WTC11 (cell line): Measurements from ENCODE around the gene SPATA32. TPM values are rescaled to one million over a fixed set of nuclear protein-coding genes. Genes with fewer than 3 reads are reported as not detected.

Source experiments
- ATAC-seq: fragments of 200-7000 bp; cut with Tn5 transposase; 2 replicates; pipeline ENCODE4 v1.10.0; 2021; ENCODE audit warnings: mild to moderate bottlenecking, moderate library complexity
- CTCF ChIA-PET: fragments of 300-600 bp; sonication (Branson Sonifier 250); formaldehyde crosslinking; loops from one replicate; lab custom pipeline; 2021; ENCODE audit warnings: antibody characterized with exemption; lab: Charles Lee
- POLR2A ChIA-PET: fragments of 350-600 bp; sonication (Branson Sonifier 250); formaldehyde crosslinking; loops from one replicate; lab custom pipeline; 2021; ENCODE audit warnings: antibody characterized with exemption; lab: Charles Lee
- DNase-seq: peaks from one replicate; pipeline ENCODE4 v3.0.0; 2021; ENCODE audit warnings: low spot score
- H3K27ac Mint-ChIP-seq: 2 replicates; pipeline ENCODE4 v1.8.0; 2021; ENCODE audit warnings: mixed read lengths
- H3K27me3 Mint-ChIP-seq: 2 replicates; pipeline ENCODE4 v1.8.0; 2021; ENCODE audit warnings: low read depth, mild to moderate bottlenecking, moderate library complexity, mixed read lengths
- H3K36me3 Mint-ChIP-seq: 2 replicates; pipeline ENCODE4 v1.8.0; 2021; ENCODE audit warnings: mixed read lengths
- H3K4me1 Mint-ChIP-seq: 2 replicates; pipeline ENCODE4 v1.8.0; 2022; ENCODE audit warnings: mixed read lengths
- H3K4me3 Mint-ChIP-seq: 2 replicates; pipeline ENCODE4 v1.8.0; 2021; ENCODE audit warnings: mild to moderate bottlenecking, moderate library complexity, mixed read lengths
- H3K9me3 Mint-ChIP-seq: 2 replicates; pipeline ENCODE4 v1.8.0; 2021; ENCODE audit warnings: mixed read lengths
- ESRRA ChIP-seq: sonication (generic); formaldehyde crosslinking; IDR thresholded peaks from 2 replicates; pipeline ENCODE4 v1.8.1; 2022; ENCODE audit warnings: mild to moderate bottlenecking, missing genetic modification reagents, borderline replicate concordance
- GRHL2 ChIP-seq: fragments of 250-450 bp; sonication (Bioruptor Pico); IDR thresholded peaks from 2 replicates; pipeline ENCODE4 v1.8.0; 2022; ENCODE audit warnings: mild to moderate bottlenecking, moderate library complexity; ENCODE audit not compliant: insufficient replicate concordance, severe bottlenecking
- GTF2I ChIP-seq: fragments of 250-450 bp; sonication (Bioruptor Pico); conservative IDR thresholded peaks from 2 replicates; pipeline ENCODE4 v1.4.0; 2021; ENCODE audit warnings: mild to moderate bottlenecking
- JUN ChIP-seq: sonication (generic); formaldehyde crosslinking; IDR thresholded peaks from 2 replicates; pipeline ENCODE4 v1.8.0; 2023; ENCODE audit warnings: mild to moderate bottlenecking, missing genetic modification reagents
- MYBL2 ChIP-seq: sonication (generic); formaldehyde crosslinking; IDR thresholded peaks from 2 replicates; pipeline ENCODE4 v1.8.1; 2023; ENCODE audit warnings: mild to moderate bottlenecking, moderate library complexity, missing genetic modification reagents
- NFATC4 ChIP-seq: fragments of 250-450 bp; sonication (Bioruptor Pico); IDR thresholded peaks from 2 replicates; pipeline ENCODE4 v1.9.0; 2021; ENCODE audit warnings: mild to moderate bottlenecking
- OVOL2 ChIP-seq: fragments of 250-450 bp; sonication (Bioruptor Pico); IDR thresholded peaks from 2 replicates; pipeline ENCODE4 v1.9.0; 2021; ENCODE audit warnings: mild to moderate bottlenecking, borderline replicate concordance
- RELA ChIP-seq: sonication (generic); formaldehyde crosslinking; IDR thresholded peaks from 2 replicates; pipeline ENCODE4 v1.8.1; 2022; ENCODE audit warnings: missing genetic modification reagents, mild to moderate bottlenecking, borderline replicate concordance
- SP1 ChIP-seq: sonication (generic); formaldehyde crosslinking; conservative IDR thresholded peaks from 2 replicates; pipeline ENCODE4 v1.8.1; 2022; ENCODE audit warnings: missing genetic modification reagents
- TEAD4 ChIP-seq: sonication (generic); formaldehyde crosslinking; IDR thresholded peaks from 2 replicates; pipeline ENCODE4 v1.8.0; 2022; ENCODE audit warnings: mild to moderate bottlenecking, missing genetic modification reagents
- TP53 ChIP-seq: sonication (generic); formaldehyde crosslinking; IDR thresholded peaks from 2 replicates; pipeline ENCODE4 v1.8.1; 2023; ENCODE audit warnings: mild to moderate bottlenecking, missing genetic modification reagents
- ZNF281 ChIP-seq: sonication (generic); formaldehyde crosslinking; IDR thresholded peaks from 2 replicates; pipeline ENCODE4 v1.8.0; 2023; ENCODE audit warnings: mild to moderate bottlenecking, missing genetic modification reagents
- total RNA-seq: library from RNA; stranded (reverse); gene quantifications from 3 replicates; pipeline ENCODE4 v1.2.3, GENCODE V29; 2021
- TF ChIP-seq, protein P1 (sequence below): sonication (generic); formaldehyde crosslinking; conservative IDR thresholded peaks from 2 replicates; pipeline ENCODE4 v1.8.1; 2022; ENCODE audit warnings: mild to moderate bottlenecking, missing genetic modification reagents
- TF ChIP-seq, protein P2 (sequence below): sonication (generic); formaldehyde crosslinking; IDR thresholded peaks from 2 replicates; pipeline ENCODE4 v1.8.0; 2023; ENCODE audit warnings: missing genetic modification reagents, mild to moderate bottlenecking, borderline replicate concordance
- TF ChIP-seq, protein P3 (sequence below): sonication (generic); formaldehyde crosslinking; IDR thresholded peaks from 2 replicates; pipeline ENCODE4 v1.8.1; 2023; ENCODE audit warnings: mild to moderate bottlenecking, missing genetic modification reagents, borderline replicate concordance
- TF ChIP-seq, protein P4 (sequence below): fragments of 250-450 bp; sonication (Bioruptor Pico); conservative IDR thresholded peaks from 2 replicates; pipeline ENCODE4 v1.9.0; 2021; ENCODE audit warnings: mild to moderate bottlenecking

Gene SPATA32
- total RNA-seq, 1 experiment from 2014 or later = 0.15 TPM

- no peak for TF ChIP-seq GRHL2 (CRISPR knock-in tag)
- no peak for TF ChIP-seq TEAD4
- TF ChIP-seq, protein P1, sequence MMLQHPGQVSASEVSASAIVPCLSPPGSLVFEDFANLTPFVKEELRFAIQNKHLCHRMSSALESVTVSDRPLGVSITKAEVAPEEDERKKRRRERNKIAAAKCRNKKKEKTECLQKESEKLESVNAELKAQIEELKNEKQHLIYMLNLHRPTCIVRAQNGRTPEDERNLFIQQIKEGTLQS = no peak
- TF ChIP-seq, protein P2, sequence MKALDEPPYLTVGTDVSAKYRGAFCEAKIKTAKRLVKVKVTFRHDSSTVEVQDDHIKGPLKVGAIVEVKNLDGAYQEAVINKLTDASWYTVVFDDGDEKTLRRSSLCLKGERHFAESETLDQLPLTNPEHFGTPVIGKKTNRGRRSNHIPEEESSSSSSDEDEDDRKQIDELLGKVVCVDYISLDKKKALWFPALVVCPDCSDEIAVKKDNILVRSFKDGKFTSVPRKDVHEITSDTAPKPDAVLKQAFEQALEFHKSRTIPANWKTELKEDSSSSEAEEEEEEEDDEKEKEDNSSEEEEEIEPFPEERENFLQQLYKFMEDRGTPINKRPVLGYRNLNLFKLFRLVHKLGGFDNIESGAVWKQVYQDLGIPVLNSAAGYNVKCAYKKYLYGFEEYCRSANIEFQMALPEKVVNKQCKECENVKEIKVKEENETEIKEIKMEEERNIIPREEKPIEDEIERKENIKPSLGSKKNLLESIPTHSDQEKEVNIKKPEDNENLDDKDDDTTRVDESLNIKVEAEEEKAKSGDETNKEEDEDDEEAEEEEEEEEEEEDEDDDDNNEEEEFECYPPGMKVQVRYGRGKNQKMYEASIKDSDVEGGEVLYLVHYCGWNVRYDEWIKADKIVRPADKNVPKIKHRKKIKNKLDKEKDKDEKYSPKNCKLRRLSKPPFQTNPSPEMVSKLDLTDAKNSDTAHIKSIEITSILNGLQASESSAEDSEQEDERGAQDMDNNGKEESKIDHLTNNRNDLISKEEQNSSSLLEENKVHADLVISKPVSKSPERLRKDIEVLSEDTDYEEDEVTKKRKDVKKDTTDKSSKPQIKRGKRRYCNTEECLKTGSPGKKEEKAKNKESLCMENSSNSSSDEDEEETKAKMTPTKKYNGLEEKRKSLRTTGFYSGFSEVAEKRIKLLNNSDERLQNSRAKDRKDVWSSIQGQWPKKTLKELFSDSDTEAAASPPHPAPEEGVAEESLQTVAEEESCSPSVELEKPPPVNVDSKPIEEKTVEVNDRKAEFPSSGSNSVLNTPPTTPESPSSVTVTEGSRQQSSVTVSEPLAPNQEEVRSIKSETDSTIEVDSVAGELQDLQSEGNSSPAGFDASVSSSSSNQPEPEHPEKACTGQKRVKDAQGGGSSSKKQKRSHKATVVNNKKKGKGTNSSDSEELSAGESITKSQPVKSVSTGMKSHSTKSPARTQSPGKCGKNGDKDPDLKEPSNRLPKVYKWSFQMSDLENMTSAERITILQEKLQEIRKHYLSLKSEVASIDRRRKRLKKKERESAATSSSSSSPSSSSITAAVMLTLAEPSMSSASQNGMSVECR (CRISPR knock-in tag) = no peak
- no peak for TF ChIP-seq ESRRA (CRISPR knock-in tag)
Measured at GRCh38 chr17:45266372-45266926, 4.6 kb upstream of the SPATA32 start (continued).

GRCh38 chr17:45265821-45266220 is 3.9 kb upstream of the SPATA32 start:
- ATAC-seq = no peak
- CTCF ChIA-PET = interaction anchor here (1.2 to 4.1 kb wide), 10 partner anchors 9 to 163 kb away, joined by 3 to 17 read pairs (median 6); partner anchors contain the start of gene ACBD4
- Mint-ChIP-seq H3K27ac (no peak overlapping the region), H3K4me3 (no peak overlapping the region), H3K4me1 (peaks cover 9% of the 10 kb centered on the region; the same call in 1 of the 2 replicates), H3K27me3 (peaks cover 7% of the 10 kb centered on the region), H3K9me3 (no peaks in the 10 kb centered on the region), H3K36me3 (peaks cover 11% of the 10 kb centered on the region; the same call in 1 of the 2 replicates)
- DNase-seq = no peak
- no peak for TF ChIP-seq NFATC4 (CRISPR knock-in tag)
- TF ChIP-seq GTF2I (CRISPR knock-in tag) = no peak
- no peak for TF ChIP-seq SP1
- no peak for TF ChIP-seq OVOL2 (CRISPR knock-in tag)
- no peak for TF ChIP-seq JUN (CRISPR knock-in tag)
- no peak for TF ChIP-seq RELA (CRISPR knock-in tag)
- no peak for TF ChIP-seq ESRRA (CRISPR knock-in tag)
- TF ChIP-seq, protein P3, sequence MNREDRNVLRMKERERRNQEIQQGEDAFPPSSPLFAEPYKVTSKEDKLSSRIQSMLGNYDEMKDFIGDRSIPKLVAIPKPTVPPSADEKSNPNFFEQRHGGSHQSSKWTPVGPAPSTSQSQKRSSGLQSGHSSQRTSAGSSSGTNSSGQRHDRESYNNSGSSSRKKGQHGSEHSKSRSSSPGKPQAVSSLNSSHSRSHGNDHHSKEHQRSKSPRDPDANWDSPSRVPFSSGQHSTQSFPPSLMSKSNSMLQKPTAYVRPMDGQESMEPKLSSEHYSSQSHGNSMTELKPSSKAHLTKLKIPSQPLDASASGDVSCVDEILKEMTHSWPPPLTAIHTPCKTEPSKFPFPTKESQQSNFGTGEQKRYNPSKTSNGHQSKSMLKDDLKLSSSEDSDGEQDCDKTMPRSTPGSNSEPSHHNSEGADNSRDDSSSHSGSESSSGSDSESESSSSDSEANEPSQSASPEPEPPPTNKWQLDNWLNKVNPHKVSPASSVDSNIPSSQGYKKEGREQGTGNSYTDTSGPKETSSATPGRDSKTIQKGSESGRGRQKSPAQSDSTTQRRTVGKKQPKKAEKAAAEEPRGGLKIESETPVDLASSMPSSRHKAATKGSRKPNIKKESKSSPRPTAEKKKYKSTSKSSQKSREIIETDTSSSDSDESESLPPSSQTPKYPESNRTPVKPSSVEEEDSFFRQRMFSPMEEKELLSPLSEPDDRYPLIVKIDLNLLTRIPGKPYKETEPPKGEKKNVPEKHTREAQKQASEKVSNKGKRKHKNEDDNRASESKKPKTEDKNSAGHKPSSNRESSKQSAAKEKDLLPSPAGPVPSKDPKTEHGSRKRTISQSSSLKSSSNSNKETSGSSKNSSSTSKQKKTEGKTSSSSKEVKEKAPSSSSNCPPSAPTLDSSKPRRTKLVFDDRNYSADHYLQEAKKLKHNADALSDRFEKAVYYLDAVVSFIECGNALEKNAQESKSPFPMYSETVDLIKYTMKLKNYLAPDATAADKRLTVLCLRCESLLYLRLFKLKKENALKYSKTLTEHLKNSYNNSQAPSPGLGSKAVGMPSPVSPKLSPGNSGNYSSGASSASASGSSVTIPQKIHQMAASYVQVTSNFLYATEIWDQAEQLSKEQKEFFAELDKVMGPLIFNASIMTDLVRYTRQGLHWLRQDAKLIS = no peak
- no peak for TF ChIP-seq MYBL2 (CRISPR knock-in tag)
- TF ChIP-seq TP53 = no peak
- TF ChIP-seq, protein P4, sequence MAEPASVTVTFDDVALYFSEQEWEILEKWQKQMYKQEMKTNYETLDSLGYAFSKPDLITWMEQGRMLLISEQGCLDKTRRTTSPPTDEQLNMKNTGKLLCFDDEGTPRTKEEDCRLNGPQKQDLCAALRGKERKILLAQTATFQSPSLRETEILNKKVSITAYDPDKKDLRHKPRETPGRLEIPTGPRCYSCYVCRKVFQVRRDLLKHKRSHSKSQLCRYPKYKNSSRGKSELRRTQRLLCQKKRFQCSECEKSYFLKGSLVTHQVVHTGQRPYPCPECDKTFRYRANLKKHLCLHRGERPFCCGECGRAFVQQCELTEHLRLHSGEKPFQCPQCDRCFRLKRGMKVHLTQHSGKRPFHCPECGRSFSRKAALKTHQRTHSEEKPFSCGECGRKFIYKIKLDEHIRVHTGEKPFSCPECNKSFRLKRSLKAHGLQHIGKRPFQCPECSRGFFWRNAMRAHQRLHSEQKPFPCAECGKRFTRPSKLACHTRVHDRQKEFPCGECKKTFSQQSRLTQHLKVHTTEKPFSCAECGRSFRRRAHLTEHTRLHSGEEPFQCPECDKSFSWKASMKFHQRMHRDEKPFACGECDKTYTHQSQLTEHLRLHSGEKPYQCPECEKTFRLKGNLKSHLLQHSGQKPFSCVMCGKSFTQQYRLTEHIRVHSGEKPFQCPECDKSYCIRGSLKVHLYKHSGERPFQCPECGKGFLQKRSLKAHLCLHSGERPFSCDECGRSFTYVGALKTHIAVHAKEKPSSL (CRISPR knock-in tag) = no peak
- no peak for TF ChIP-seq ZNF281 (CRISPR knock-in tag)
- TF ChIP-seq, protein P2 (CRISPR knock-in tag) = no peak
- POLR2A ChIA-PET = no interaction called here
